Glutamatergic neuron (in vitro differentiated cells): ENCODE measurements around the gene MN1. TPM values are rescaled to one million over a fixed set of nuclear protein-coding genes. Genes with fewer than 3 reads are reported as not detected.

Source experiments
- DNase-seq: peaks from one replicate; pipeline ENCODE4 v3.0.0; 2022
- H3K27ac Mint-ChIP-seq: one replicate; pipeline ENCODE4 v1.8.0; 2020; ENCODE audit warnings: mild to moderate bottlenecking, mixed read lengths, inconsistent platforms; ENCODE audit not compliant: unreplicated experiment
- H3K27me3 Mint-ChIP-seq: one replicate; pipeline ENCODE4 v1.8.0; 2020; ENCODE audit warnings: mild to moderate bottlenecking, moderate library complexity, mixed read lengths, inconsistent platforms; ENCODE audit not compliant: unreplicated experiment
- H3K36me3 Mint-ChIP-seq: one replicate; pipeline ENCODE4 v1.8.0; 2020; ENCODE audit warnings: mild to moderate bottlenecking, mixed read lengths, inconsistent platforms; ENCODE audit not compliant: unreplicated experiment
- H3K4me1 Mint-ChIP-seq: one replicate; pipeline ENCODE4 v1.8.0; 2020; ENCODE audit warnings: mild to moderate bottlenecking, low read depth, mixed read lengths, inconsistent platforms; ENCODE audit not compliant: unreplicated experiment
- H3K4me3 Mint-ChIP-seq: one replicate; pipeline ENCODE4 v1.8.0; 2020; ENCODE audit warnings: mild to moderate bottlenecking, mixed read lengths, inconsistent platforms; ENCODE audit not compliant: unreplicated experiment
- H3K9me3 Mint-ChIP-seq: one replicate; pipeline ENCODE4 v1.8.0; 2020; ENCODE audit warnings: mild to moderate bottlenecking, moderate library complexity, mixed read lengths, inconsistent platforms; ENCODE audit not compliant: unreplicated experiment
- CTCF ChIP-seq: fragments of 200-600 bp; sonication (generic); IDR thresholded peaks from one replicate; pipeline ENCODE4 v1.5.0; 2021; ENCODE audit not compliant: partially characterized antibody, unreplicated experiment
- total RNA-seq: library from RNA; stranded (reverse); fragmentation: NEBNext Ultra II Directional; extraction: Animal tissue kit (Norgen Biotek cat#: 25700); gene quantifications from one replicate; pipeline ENCODE4 v1.2.1, GENCODE V29; 2021; ENCODE audit not compliant: unreplicated experiment

The MN1 gene
- total RNA-seq, 1 donor from 2014 or later, result 0.91 TPM

- peaks cover 4% of the 10 kb centered on the region for H3K36me3 Mint-ChIP-seq
- no peak overlapping the region for H3K4me3 Mint-ChIP-seq
- no peak overlapping the region for H3K27ac Mint-ChIP-seq
- TF ChIP-seq CTCF, result no peak
- no peak for DNase-seq
- H3K4me1 Mint-ChIP-seq, result peaks cover 4% of the 10 kb centered on the region
- peaks cover 2% of the 10 kb centered on the region for H3K9me3 Mint-ChIP-seq
- H3K27me3 Mint-ChIP-seq, result peaks cover 10% of the 10 kb centered on the region
Observed at GRCh38 chr22:27731621-27732020, 69.9 kb downstream of the MN1 start.

- peaks cover 4% of the 10 kb centered on the region for H3K4me1 Mint-ChIP-seq
- no peak for DNase-seq
- no peak overlapping the region for H3K4me3 Mint-ChIP-seq
- H3K36me3 Mint-ChIP-seq, result no peaks in the 10 kb centered on the region
- H3K27ac Mint-ChIP-seq, result no peak overlapping the region
- H3K9me3 Mint-ChIP-seq, result peaks cover 2% of the 10 kb centered on the region
- H3K27me3 Mint-ChIP-seq, result peaks cover 10% of the 10 kb centered on the region
- TF ChIP-seq CTCF, result no peak
Observed at GRCh38 chr22:27730641-27731433, 70.7 kb downstream of the MN1 start.

GRCh38 chr22:27729246-27729645, 72.3 kb downstream of the MN1 start:
- TF ChIP-seq CTCF, result no peak
- no peak for DNase-seq
- peaks cover 9% of the 10 kb centered on the region for H3K27me3 Mint-ChIP-seq
- H3K4me1 Mint-ChIP-seq, result peaks cover 4% of the 10 kb centered on the region
- peaks cover 4% of the 10 kb centered on the region for H3K9me3 Mint-ChIP-seq
- no peak overlapping the region for H3K27ac Mint-ChIP-seq
- no peaks in the 10 kb centered on the region for H3K36me3 Mint-ChIP-seq
- no peak overlapping the region for H3K4me3 Mint-ChIP-seq

GRCh38 chr22:27727673-27728451, 73.7 kb downstream of the MN1 start:
- no peak for DNase-seq
- H3K27me3 Mint-ChIP-seq, result peaks cover 9% of the 10 kb centered on the region
- TF ChIP-seq CTCF, result no peak
- H3K27ac Mint-ChIP-seq, result no peak overlapping the region
- H3K9me3 Mint-ChIP-seq, result peaks cover 5% of the 10 kb centered on the region
- H3K36me3 Mint-ChIP-seq, result peaks cover 5% of the 10 kb centered on the region
- no peak overlapping the region for H3K4me3 Mint-ChIP-seq
- peaks cover 4% of the 10 kb centered on the region for H3K4me1 Mint-ChIP-seq
